ENCODE measurements around the gene STAC.

The STAC gene, protein sequence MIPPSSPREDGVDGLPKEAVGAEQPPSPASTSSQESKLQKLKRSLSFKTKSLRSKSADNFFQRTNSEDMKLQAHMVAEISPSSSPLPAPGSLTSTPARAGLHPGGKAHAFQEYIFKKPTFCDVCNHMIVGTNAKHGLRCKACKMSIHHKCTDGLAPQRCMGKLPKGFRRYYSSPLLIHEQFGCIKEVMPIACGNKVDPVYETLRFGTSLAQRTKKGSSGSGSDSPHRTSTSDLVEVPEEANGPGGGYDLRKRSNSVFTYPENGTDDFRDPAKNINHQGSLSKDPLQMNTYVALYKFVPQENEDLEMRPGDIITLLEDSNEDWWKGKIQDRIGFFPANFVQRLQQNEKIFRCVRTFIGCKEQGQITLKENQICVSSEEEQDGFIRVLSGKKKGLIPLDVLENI

DNA sequence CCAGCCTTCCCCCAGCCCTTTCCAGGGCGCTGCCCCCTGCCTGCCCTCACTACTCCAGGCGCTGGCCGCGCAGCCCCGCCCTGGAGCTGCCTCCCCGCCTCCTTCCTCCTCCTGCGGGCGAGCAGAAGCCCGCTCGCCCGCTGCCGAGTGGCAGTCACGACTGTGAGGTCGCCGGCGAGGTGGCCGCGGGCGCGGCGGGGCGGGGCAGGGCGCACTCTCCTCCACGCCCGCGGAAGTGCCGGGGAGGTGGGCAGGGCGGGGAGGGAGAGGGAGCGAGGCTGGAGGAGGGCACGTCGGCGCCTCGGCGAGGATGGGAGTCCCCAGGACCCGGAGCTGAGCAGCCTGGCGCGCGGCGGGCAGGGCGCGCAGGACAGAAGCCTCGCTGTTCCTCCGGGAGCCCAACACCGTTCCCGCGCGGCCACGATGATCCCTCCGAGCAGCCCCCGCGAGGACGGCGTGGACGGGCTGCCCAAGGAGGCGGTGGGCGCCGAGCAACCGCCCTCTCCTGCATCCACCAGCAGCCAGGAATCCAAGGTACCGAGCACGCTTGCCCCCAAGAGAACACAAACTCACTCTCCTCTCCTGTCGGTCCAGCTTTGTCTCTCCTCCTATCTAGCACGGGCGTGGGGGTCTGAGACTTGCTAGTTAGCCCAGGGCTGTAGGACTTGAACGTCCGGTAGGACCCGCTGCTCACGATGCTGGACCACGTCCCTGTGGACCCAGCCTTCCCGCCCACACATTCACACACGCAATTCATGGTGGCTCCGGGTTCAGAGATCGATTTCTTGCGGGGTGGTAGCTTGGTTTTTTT lies at the start of gene STAC:
Gene STAC (plus strand): TSS at position 284 of the 811 bp plus-strand sequence. CDS start 140 bp downstream, at position 424.
- no peak for DNase-seq

DNA sequence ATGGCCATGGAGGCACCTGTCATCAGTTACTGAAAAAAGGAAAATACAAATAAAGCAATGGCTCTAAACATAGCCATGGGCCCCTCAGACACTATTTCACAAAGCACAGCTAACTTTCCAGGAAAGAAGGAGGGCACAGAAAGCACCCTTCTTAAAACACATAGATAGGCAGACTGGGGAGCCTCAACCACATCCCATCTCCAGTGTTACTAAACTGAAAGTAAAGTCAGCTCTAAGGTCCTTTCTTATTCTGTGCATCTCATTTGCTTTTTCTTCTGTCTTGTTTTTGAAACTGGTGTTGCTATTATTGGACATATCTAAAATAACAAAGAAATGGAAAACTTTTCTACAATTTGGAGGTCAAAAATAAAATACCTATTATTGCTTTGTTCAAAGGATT lies 48.2 kb upstream of the STAC start:
- no peak for DNase-seq

DNA sequence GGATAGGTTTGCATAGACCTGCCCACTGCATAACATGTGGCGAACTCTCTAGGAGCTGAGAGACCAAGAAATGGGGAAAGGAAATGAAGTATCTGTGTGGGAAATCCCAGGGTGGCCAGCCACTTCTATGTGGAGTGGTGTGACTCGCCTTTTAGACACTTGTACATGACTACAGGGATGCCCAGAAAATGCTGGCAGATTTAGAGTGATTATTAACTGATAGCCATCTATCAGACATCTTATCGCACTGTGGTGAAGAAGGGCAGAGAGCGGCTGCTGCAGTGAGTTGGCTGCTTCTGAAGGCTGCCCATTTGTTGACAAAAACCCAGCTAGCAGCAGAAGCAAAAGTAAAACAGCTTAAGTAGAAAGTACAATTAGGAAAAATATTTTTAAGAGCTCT lies 18.1 kb upstream of the STAC start:
- no peak for DNase-seq

DNA sequence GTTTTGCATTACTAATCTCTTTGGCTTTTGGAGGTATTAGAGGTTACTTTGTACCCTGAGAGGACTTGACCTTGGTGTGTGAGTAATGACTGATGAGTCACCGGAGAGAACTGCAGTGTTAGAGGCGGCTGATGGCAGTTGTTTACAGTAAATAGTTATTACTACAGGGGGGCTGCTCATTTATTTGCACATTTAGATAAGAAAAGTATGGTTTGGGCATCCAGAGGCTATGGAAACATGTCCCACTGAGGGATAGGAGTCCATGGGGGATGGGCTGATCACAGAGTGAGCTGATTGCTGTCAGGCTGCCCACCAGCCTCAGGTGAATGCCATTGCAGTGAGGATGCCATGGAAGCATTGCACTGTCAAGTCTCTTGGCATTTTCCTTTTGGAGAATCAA lies 17.3 kb upstream of the STAC start:
- no peak for DNase-seq

DNA sequence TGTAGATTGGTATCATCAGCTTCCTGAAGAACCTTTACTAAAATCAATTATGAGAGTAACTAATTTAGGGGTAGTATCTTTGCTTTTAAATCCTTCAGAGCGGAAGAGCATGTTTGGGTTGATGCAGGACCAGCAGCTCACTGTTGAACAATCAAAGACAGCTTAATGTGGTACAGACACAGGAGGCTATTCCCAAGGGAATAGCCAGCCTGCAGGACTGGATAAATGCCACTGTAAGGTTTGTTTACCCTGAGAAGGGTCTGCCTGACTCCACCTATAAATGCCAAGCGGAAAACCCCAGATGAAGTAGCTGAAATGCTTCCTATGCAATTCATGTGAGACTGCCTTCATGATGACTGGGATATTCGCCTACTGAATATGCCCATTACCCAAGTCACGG lies 16.0 kb upstream of the STAC start:
- DNase-seq: no peak

DNA sequence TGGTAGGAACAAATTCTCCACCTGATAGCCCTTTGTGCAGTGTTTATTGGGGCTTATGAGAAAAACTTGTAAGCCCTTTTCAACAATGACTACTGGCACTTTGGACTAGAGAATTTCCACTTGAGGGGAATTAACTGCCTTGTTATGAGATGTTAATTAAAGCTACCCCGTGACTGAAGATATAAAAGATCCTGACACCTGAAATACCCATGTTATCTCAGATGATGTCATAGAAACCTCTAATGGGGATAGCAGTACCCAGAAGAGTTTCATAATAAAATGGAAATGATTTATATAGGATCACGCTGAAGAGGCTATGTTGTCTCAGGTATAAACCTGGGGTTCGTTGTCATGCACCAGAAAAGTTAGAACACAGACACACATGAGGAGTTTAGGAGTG lies 14.5 kb upstream of the STAC start:
- no peak for DNase-seq

DNA sequence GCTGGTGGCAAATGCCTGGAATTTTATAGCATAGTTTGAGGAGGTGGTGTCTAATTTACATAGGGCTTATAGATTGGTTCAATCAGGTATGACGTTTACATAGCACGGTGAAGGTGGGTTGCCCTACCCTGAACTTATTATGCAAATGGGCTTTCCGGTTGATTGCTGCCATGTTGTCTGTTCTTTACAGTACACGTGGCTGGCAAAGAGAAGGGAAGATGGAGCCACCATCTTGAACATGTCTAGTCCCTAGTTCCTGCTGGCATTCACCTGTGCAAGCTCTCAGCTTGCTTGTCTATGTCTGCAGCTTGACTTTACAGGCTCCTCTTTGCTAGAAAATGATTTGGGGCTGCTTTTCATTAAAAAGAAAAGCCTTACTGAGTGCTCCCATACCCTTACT lies 14.0 kb upstream of the STAC start:
- no peak for DNase-seq

DNA sequence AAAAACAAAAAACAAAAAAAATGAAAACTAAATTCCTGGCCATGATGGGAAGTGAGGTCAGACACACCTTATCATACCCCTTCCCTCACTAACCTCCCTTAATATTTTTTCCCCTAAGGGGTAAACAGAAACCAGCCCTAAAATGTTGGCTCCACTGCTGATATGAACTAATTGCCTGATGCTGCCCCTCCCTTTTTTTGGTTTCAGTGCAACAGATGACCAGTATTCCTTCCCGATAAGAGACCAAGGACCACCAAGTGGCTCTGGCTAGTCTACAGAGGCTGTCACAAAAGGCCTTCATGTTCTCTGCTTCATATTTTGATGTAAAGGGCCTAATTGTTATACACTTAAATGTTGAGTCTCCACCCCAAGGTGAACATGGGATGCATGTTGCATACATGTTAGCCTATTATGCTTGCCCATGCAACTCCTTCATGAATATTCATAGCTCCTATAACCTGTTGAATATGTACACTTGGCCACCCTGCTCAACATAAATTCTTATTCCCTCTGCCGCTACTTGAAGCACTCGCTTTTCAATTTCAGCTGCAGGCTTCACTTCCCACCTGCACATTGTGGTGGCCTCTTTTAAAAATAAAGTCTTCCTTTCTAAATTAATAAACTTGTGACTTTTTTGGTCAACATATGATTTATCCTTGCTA lies 12.3 kb upstream of the STAC start:
- no peak for DNase-seq

DNA sequence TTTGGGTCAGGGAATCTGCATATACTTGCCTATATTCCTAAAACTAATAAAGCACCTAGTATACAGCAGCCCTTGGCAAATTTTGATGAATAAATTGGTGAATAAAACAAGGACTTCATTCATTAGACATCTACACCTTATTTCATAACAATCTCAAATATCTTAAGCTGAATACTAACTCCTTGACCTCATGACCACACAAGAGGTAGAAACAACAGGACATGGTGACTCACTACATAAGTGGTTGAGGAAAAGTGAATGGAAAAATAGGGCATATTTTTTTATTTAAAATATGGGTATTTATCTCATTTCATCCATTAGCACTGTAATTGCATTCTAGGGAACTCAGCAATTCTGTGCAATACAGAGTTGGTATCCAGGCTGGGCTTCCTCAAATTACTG lies 7.8 kb upstream of the STAC start:
- DNase-seq: no peak

DNA sequence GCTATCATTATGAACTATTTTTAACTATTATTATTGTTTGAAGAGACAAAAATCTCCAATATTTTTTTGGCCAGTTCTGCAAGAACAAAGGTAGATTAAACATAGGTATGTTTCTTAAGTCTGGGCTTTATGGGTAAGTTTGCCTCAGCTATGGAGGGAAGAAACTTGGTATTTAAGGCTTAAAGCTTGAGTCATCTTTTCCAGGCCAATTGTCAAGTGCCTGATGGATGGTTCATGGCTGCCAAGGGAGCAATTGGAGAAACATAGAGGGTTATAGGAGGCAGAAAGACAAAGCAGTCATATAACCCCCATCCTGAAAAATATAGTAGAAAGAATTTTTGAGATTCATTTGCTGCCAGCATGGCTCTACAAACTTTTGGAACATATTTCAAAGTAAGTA lies 7.2 kb upstream of the STAC start:
- no peak for DNase-seq

DNA sequence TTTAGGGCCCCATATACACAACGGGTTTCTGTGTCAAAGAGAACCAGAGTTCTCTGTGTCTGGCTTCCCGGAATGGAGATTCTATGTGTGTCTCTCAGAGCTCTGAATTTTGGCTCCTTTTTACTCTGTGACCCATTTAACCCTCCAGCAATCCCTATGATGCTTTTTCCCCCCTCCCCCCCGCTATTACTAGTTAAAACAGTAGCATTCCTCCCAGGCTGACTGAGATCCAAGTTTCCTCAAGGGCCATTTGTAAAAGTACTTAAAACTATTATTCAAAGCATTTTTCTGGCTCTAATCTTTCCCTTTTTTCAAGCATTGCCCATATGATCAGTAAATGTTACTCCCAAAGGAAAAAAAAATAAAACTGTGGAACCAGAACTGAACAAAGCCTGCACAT lies 6.6 kb upstream of the STAC start:
- no peak for DNase-seq

DNA sequence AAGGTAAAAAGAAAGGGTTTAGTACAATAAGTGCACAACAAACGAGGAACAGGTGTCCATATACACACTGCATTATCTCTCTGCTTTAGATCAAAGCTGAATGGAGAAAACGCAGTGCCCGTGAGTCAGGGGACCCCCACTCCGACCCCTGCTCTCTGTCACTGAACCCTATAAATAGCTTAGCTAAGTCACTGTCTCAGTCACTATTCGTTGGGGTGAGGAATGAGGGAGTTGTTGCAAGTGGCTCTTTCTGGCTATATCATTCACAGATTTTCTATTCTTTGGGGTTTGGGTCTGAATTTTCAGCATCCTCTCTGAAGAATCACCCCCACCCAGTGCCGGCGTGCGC lies 458 bp upstream of the STAC start:
- no peak for DNase-seq

DNA sequence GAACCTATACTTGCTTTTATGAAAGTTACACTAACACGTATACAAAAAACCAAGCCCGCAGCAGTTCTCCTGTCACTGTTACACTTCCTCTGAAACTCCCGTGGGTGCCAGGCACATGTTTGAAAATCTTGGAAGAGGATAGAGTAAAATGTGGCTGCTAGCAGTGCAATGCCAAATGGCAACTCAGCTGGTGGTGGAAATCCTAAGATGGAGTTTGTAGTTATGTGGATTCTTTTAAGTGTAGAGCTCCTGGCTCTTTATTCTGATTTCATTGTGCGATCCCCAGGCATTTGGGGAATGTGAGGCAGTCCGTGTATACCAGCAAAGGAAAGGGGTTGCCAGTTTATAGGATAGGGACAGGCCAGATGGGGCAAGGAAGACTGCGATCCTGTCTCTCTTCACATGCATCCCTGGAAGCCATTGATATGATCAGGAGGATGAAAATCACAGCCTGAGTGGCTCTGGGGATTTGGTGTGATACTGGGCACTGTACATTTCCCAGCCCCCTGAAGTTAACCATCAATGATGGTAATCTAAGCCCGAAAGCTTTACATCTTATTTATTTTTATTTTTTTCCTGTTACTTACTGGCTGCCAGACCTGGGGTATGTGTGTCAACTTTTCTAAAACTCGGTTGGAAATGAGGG lies 1.1 kb downstream of the STAC start:
- no peak for DNase-seq

DNA sequence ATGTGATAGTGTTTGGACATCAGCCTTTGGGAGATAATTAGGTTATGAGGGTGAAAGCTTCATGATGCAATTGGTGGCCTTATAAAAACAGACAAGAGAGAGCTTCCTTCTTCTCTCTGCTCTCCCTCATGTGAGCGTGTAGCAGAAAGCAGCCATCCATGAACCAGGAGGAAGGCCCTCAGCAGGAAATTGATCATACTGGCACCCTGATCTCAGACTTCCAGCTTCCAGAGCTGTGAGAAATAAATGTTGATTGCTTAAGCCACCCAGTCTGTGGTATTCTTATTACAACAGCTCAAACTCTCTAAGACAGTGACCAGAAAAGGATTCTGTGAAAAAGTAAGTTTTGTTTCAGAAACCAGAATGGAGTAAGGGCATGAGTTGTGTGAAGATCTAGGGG lies 13.3 kb downstream of the STAC start:
- no peak for DNase-seq

DNA sequence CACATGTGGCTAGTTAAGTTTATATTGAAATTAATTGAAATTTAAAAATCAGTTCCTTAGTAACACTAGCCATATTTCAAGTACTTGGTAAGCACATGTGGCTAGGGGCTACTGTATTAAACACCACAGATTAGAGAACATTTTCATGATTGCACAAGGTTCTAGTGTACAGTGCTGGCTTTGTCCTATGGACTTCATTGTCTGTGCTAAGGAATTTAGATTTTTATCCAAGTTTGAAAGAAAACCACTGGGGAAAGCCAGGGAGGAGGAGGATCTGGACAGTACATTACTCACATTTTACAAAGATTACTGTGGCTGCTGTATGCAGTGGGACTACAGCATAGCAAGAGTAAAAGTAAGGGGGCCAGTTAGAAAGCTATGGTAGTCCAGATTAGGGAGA lies 13.9 kb downstream of the STAC start:
- DNase-seq: no peak

DNA sequence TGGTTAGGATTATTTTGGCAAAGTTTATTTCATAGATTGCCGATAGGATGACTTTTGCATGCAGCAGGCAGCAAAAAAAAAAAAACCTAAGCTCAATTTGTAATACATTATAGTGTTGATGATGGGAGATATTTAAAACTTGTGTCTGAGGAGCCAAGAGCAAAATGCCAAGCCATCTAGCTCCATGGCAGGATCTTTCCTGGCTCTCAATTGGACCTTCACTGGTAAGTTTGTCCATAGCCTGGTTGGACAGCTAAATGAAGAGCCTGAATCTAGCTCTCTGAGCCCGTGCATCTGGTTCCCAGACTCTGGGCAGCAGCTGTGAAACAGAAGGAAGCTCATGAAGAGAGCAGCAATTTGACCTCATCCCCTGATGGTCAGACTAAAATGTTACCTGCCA lies 17.5 kb downstream of the STAC start:
- DNase-seq: no peak

DNA sequence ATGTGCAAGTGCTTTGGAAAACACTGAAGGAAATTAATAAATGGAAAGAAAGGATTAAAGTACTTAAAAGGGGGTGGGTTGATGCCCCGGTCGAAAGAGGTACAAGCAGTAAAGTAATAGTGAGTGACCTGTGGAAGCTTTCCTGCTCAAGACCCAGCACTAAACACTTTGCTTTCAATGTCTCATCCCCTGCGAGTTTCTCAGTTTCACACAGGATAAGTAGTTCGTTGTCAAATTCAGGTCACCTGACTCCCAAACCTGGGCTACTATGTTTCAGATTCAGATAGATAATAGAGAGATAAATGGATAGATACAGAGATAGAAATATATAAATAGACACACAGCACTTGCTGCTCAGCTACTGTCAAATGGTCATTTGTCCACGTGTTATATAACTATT lies 19.6 kb downstream of the STAC start:
- no peak for DNase-seq

DNA sequence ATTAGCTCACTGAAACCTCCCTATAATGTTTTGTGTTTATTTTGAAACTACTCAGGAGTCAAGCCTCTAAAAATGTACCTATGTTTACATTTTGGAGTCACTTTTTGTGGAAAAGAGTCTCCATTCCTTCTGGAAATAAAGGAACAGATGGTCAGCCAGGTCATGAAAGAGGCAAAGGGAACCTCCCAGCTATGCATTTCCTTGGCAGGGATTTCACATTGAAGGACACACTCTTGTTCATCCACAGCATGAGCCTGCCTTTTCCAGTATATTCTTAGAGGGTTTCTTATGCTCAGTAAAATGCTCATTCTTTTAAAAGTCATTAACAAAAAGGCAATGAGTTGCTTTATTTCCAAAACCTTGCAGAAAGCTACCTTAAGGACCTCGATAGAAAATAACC lies 20.8 kb downstream of the STAC start:
- DNase-seq: no peak

DNA sequence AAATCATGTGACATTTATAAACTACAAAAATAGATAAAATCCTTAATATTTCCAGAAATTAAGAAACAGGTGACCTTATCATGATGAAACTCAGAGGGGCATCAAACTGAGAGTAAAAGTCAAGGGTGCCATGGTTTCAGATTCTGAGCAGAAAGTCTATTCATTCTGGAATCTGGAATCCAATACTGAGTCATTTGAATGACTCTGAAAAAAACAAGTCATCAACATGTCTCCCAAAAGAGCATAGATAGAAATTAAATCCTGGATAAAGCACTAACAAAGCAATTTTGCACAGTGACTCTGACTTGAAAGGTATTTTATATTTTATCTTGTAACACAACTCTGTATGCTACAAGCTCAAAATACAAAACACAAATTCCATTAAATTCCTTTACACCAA lies 23.4 kb downstream of the STAC start:
- DNase-seq: no peak

DNA sequence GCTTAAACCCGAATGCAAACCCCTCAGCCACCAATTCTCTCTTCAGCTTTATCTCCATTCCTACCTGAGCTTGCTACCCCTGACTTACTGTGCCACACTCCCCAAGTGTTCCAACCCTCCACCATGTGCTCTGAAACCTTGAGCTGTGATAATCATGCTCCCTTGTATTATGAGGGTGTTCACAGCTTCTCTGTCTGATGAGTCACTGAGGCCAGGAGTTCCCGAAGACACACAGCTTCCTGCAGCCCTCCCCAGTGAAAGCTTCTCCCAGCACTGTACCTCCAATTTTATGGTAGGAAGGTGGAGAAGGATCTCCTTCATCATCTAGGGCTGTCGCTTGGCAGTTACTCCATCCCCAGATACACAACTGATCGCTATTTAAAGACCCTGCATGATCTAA lies 24.9 kb downstream of the STAC start:
- no peak for DNase-seq

DNA sequence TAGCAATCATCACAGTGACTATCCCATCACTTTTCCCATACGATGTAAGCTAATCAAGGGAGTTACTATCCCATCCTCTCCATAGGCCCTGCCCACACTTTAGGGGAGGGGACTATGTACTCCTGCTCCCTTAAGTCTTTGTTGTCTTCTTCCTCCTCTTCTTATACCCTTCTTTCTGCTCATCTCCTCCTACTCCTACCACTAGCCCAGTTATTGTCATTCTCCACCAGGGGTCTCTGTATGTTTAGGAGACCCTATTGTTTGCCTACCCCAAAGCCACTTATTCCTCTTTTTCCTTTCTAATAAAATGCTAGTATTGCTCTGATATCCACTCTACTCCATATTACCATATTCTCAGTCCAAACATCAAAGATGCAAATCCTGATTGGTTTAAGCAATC lies 27.8 kb downstream of the STAC start:
- no peak for DNase-seq

DNA sequence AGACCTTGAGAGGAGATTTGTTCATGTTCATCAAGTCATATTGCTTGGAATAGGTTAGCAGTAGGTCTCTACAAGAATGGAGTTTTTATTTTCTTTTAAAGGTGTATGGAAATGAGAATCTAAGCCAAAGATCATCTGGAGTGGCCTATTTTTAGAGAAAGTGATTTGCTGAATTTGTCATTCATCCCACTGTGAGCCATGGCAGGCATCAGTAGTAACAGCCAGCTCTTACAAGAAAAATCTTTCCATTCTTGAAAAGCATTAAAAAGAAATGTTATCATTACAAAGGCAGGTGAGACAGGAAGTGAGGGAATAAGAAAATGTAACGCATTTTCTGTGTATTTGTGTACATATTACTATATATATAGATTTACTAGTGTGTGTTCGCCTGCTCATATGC lies 29.6 kb downstream of the STAC start:
- no peak for DNase-seq

DNA sequence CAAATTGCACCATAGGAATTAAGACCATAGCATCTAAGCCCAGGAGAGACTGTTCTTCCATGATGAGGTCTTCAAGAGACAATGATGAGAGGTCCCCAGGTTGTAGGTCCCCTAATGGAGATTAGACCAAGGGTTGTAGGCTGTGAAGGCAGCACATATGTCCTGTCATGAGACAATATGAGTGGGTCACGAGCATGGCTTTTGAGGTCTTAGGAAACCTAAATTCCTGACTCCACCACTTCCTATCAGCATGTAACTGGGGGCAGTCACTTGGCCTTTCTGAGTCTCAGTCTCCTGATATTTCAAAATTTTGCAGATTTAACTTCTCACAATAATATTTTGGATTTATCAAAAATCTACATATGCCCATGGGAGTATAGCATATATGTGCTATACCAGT lies 31.3 kb downstream of the STAC start:
- DNase-seq: no peak

DNA sequence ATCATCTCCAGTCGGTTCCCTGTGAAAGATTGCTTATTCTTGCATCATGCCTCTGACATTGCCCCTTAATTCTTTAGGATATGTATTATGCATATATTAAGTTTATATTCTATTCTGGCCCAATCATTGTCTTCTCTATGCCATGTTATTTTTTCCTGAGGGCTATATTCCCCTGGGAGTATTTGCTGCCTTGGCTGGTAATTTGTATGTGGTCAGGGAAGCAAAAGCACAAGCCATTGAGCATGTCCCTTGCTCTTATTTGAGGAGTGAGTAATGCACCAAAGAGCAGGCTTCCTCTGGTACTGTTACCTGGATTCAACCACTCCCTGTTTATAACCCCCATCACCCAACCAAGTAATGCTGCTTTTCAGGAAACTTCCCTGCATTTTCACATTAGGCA lies 36.3 kb downstream of the STAC start:
- DNase-seq: no peak

All from activated CD8-positive, alpha-beta memory T cell treated with anti-CD3 and anti-CD28 coated beads, Interleukin-2, amount 50 U/mL, for 4 hours (primary cell).